GM12878 (cell line): Measurements from ENCODE around the gene WNT9B. TPM values are rescaled to one million over a fixed set of nuclear protein-coding genes. Genes with fewer than 3 reads are reported as not detected.

ENCODE experiments used
- ATAC-seq: fragments of 200-7000 bp; cut with Tn5 transposase; 3 replicates; pipeline ENCODE4 v1.9.1; 2020; ENCODE audit warnings: mild to moderate bottlenecking, moderate library complexity
- BruUV-seq: library from RNA; stranded (reverse); fragments of 400-500 nt; replicated peaks from 2 replicates; lab custom pipeline; 2021; lab: Mats Ljungman, UMichigan
- CTCF ChIA-PET: fragments of 300-600 bp; sonication (Branson Sonifier 250); formaldehyde crosslinking; extraction: SDS; loops from one replicate; lab custom pipeline; 2021; ENCODE audit warnings: inconsistent platforms; lab: Yijun Ruan, JAX
- POLR2A ChIA-PET: fragments of 350-600 bp; formaldehyde crosslinking; extraction: SDS; loops from one replicate; lab custom pipeline; 2021; ENCODE audit warnings: inconsistent platforms; lab: Charles Lee
- RAD21 ChIA-PET: fragments of 300-600 bp; sonication (Branson Sonifier 250); formaldehyde crosslinking; loops from one replicate; lab custom pipeline; 2023; ENCODE audit warnings: antibody characterized with exemption; ENCODE audit not compliant: unreplicated experiment; lab: Charles Lee
- SMC1A ChIA-PET: fragments of 300-600 bp; sonication (Branson Sonifier 250); formaldehyde crosslinking; loops from one replicate; lab custom pipeline; 2023; ENCODE audit not compliant: unreplicated experiment, uncharacterized antibody; lab: Charles Lee
- DNase-seq: peaks from one replicate; pipeline ENCODE4 v3.0.0-alpha.2; 2011; ENCODE audit warnings: low read depth, low spot score
- FAIRE-seq: peaks from 3 replicates; lab custom pipeline; 2011; peaks lifted over from hg19 to GRCh38; lab: Jason Lieb, UNC
- H2AFZ ChIP-seq: 2 replicates; pipeline ENCODE4 v1.6.0; 2011; ENCODE audit warnings: low read depth, low read length, control low read depth; ENCODE audit not compliant: control insufficient read depth
- H3K27ac ChIP-seq: 2 replicates; pipeline ENCODE4 v1.5.1; 2011; ENCODE audit warnings: control low read depth; ENCODE audit not compliant: control insufficient read depth, insufficient read depth
- H3K27me3 ChIP-seq, 2 experiments: replicated peaks in 1 of 2; 2 replicates each; pipeline versions ENCODE4 v1.6.0 to v1.6.1; 2011; ENCODE audit warnings: low read length in 1 of 2; ENCODE audit not compliant: control insufficient read depth in 2 of 2, insufficient read depth in 2 of 2
- H3K36me3 ChIP-seq, 2 experiments: 2 replicates each; pipeline ENCODE4 v1.5.1; 2011; ENCODE audit warnings: low read length in 1 of 2; ENCODE audit not compliant: control insufficient read depth in 2 of 2, insufficient read depth in 2 of 2
- H3K4me1 ChIP-seq: 2 replicates; pipeline ENCODE4 v1.6.1; 2011; ENCODE audit warnings: mild to moderate bottlenecking, low read length, moderate library complexity, mixed read lengths; ENCODE audit not compliant: control insufficient read depth, insufficient read depth
- H3K4me2 ChIP-seq: 2 replicates; pipeline ENCODE4 v1.6.0; 2011; ENCODE audit warnings: control low read depth; ENCODE audit not compliant: control insufficient read depth, insufficient read depth
- H3K4me3 ChIP-seq: fragments of 200-600 bp; sonication (generic); 2 replicates; pipeline ENCODE4 v1.5.1; 2016
- H3K79me2 ChIP-seq: 2 replicates; pipeline ENCODE4 v1.6.0; 2011; ENCODE audit warnings: low read length; ENCODE audit not compliant: control insufficient read depth, insufficient read depth
- H3K9ac ChIP-seq: 2 replicates; pipeline ENCODE4 v1.8.0; 2011; ENCODE audit warnings: low read length, control low read depth, mixed read lengths; ENCODE audit not compliant: control insufficient read depth, insufficient read depth
- H3K9me3 ChIP-seq: replicated peaks from 3 replicates; pipeline ENCODE4 v1.5.1; 2011; ENCODE audit warnings: mild to moderate bottlenecking, low read length; ENCODE audit not compliant: control insufficient read depth, insufficient read depth
- H4K20me1 ChIP-seq: 2 replicates; pipeline ENCODE4 v1.6.0; 2011; ENCODE audit not compliant: control insufficient read depth, insufficient read depth
- BRCA1 ChIP-seq: IDR thresholded peaks from 2 replicates; pipeline ENCODE4 v1.6.1; 2011; ENCODE audit warnings: low read depth, low read length, improper control_type of control experiment
- CBX3 ChIP-seq: fragments of 200-600 bp; sonication (generic); IDR thresholded peaks from 2 replicates; pipeline ENCODE4 v1.6.1; 2016; ENCODE audit warnings: low read depth, borderline replicate concordance
- CREM ChIP-seq: IDR thresholded peaks from 2 replicates; pipeline ENCODE4 v1.6.1; 2014; ENCODE audit warnings: antibody characterized with exemption, low read depth
- STAT3 ChIP-seq: IDR thresholded peaks from 2 replicates; pipeline ENCODE4 v1.6.1; 2011; ENCODE audit warnings: low read depth, low read length, improper control_type of control experiment
- TCF7 ChIP-seq: IDR thresholded peaks from 2 replicates; pipeline ENCODE4 v1.6.1; 2014; ENCODE audit warnings: antibody characterized with exemption, borderline replicate concordance
- WGBS: methylation state at CpG from one replicate; pipeline ENCODE4 v1.1.6; 2016; ENCODE audit warnings: low lambda C conversion rate; ENCODE audit not compliant: insufficient replicate concordance, insufficient coverage; ENCODE audit errors: missing lambda C conversion rate; 5-methylcytosine and 5-hydroxymethylcytosine counted together
- in situ Hi-C: fragments of 300-500 bp; cut with MboI; formaldehyde crosslinking; loops from 9 replicates; pipeline ENCODE4 v1.14.3; 2018; ENCODE audit warnings: mixed read lengths
- intact Hi-C: fragments of 100-400 bp; cut with micrococcal nuclease; formaldehyde crosslinking; loops from one replicate; pipeline ENCODE4 v1.14.2; 2022; ENCODE audit not compliant: unreplicated experiment
- polyA plus RNA-seq, 11 experiments: library from polyadenylated mRNA; depleted of rRNA in 4 of 11; unstranded in 6 of 11; stranded (reverse) in 5 of 11; fragments of >200 nt; fragmentation: Nextera tagmentation in 4 of 11; fragmentation: Illumina TruSeq in 1 of 11; extraction: Ambion mirVana in 4 of 11; extraction: Trizol in 1 of 11; gene quantifications; 1 replicate in 1 of 11; 2 replicates in 10 of 11; pipeline versions ENCODE4 v1.2.1 to v1.2.3, GENCODE V29; 2011 to 2016; ENCODE audit warnings: inconsistent platforms in 2 of 11, missing spikeins in 2 of 11, low read depth in 1 of 11
- total RNA-seq, 4 experiments: library from RNA; depleted of rRNA in 3 of 4; stranded (reverse); fragments of >200 nt in 3 of 4; fragmentation: Illumina TruSeq in 1 of 4; extraction: Trizol in 1 of 4; gene quantifications; 2 replicates each; pipeline versions ENCODE4 v1.2.1 to v1.2.3, GENCODE V29; 2013 to 2021
- TF ChIP-seq, protein P1 (sequence below): IDR thresholded peaks from 2 replicates; pipeline ENCODE4 v1.6.1; 2011; ENCODE audit warnings: low read depth, mild to moderate bottlenecking, low read length, moderate library complexity, borderline replicate concordance; ENCODE audit errors: extremely low read depth

WNT9B gene
- total and polyA plus RNA-seq, 10 of the 15 experiments (the other 5 are each of a cell fraction or from before 2014, with no cell fraction given): not detected

DNA sequence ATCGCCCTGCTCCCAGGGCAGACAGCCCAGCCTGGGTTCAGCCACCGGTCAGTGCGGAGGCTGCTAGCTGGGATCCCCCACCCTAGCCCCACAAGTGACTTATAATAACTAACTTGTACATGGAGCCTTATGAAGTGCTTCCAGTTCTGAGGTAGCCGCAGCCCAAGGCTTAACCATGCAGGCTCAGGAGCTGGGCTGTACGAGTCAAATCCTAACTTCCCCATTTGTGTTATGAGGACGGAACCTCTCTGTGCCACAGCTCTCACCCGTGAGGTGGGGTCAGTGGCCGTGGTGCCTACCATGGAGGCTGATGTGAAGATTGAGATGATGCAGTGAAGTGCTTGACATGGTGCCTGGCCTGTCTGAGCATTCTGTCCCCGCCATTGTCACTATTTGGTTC lies 43.8 kb downstream of the WNT9B start (continued):
- TF ChIP-seq BRCA1: no peak

- in situ Hi-C loops: loop anchor here (10.0 kb wide), 1 partner anchor 102 kb away; no protein-coding TSS in a partner anchor
- RAD21 ChIA-PET: no interaction called here
Measured at GRCh38 chr17:46896991-46897390, 45.6 kb downstream of the WNT9B start.

DNA sequence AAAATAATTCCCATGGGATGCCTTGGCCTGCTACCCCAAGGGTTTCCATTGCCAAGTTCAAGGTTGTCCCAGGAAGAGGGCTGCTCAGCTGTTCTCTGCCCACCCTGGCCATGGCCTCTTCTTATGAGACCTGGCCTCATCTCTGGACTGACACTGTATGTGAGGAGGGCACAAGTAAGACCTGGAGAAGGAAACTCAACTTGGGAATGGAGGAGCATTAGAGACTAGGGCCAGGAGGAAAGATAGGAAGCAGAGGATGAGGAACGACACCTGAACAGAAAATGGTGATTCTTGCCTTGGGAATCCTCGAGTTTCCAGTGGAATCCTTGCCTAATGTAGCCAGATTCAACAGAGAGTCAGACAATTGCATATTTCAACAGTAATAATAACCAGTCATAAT lies 47.0 kb downstream of the WNT9B start:
- BruUV-seq: no TSS peak
- ATAC-seq (no peak), DNase-seq (no peak), FAIRE-seq (no peak)
- peaks cover 1 to 5% of the 10 kb centered on the region in 2 experiments; a peak in 1 of 4 replicates for H3K27me3 ChIP-seq
- WGBS: 0% methylated on average over 2 of the region's 2 CpGs
- no peak overlapping the region for H3K4me3 ChIP-seq
- POLR2A ChIA-PET: no interaction called here
- no peak overlapping the region for H3K27ac ChIP-seq
- CTCF ChIA-PET: no interaction called here
- RAD21 ChIA-PET: no interaction called here
- SMC1A ChIA-PET: no interaction called here
- H4K20me1 ChIP-seq: no peaks in the 10 kb centered on the region
- no peak for TF ChIP-seq TCF7
- no peak for TF ChIP-seq CREM
- H3K4me2 ChIP-seq: no peak overlapping the region
- H2AFZ ChIP-seq: no peak overlapping the region
- in situ Hi-C loops: loop anchor here (10.0 kb wide), 1 partner anchor 104 kb away; no protein-coding TSS in a partner anchor
- H3K36me3 ChIP-seq: no peaks in the 10 kb centered on the region
- H3K79me2 ChIP-seq: no peaks in the 10 kb centered on the region
- intact Hi-C loops: no loop called here
- no peaks in the 10 kb centered on the region for H3K4me1 ChIP-seq
- no peak overlapping the region for H3K9ac ChIP-seq
- H3K9me3 ChIP-seq: no peaks in the 10 kb centered on the region

More at GRCh38 chr17:46896991-46897390, 45.6 kb downstream of the WNT9B start:
- Histone ChIP-seq H4K20me1 (no peaks in the 10 kb centered on the region), H3K79me2 (no peaks in the 10 kb centered on the region), H3K4me2 (no peak overlapping the region), H3K4me3 (no peak overlapping the region), H3K4me1 (no peaks in the 10 kb centered on the region), H3K27me3 (peaks cover 3% of the 10 kb centered on the region in 2 experiments; a peak in 2 of 4 replicates), H3K27ac (no peak overlapping the region), H2AFZ (no peak overlapping the region), H3K9ac (no peak overlapping the region), H3K36me3 (no peaks in the 10 kb centered on the region), H3K9me3 (no peaks in the 10 kb centered on the region)
- DNase-seq (no peak), ATAC-seq (no peak), FAIRE-seq (no peak)
- ChIA-PET POLR2A (no interaction called here), SMC1A (no interaction called here), CTCF (no interaction called here)
- no peak for TF ChIP-seq CBX3
- TF ChIP-seq, protein P1, sequence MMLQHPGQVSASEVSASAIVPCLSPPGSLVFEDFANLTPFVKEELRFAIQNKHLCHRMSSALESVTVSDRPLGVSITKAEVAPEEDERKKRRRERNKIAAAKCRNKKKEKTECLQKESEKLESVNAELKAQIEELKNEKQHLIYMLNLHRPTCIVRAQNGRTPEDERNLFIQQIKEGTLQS: no peak
- TF ChIP-seq STAT3: no peak
- intact Hi-C loops: no loop called here
- no TSS peak for BruUV-seq
- 40% methylated on average over 9 of the region's 9 CpGs for WGBS
